ENCODE data around the gene CPEB4. TPM values are rescaled to one million over a fixed set of nuclear protein-coding genes. Genes with fewer than 3 reads are reported as not detected.

CPEB4 gene
- total and polyA plus RNA-seq, 9 of the 15 experiments (the other 6 are each of a cell fraction or from before 2014, with no cell fraction given): 7.4 to 21.3 (median 12.4) TPM

DNA sequence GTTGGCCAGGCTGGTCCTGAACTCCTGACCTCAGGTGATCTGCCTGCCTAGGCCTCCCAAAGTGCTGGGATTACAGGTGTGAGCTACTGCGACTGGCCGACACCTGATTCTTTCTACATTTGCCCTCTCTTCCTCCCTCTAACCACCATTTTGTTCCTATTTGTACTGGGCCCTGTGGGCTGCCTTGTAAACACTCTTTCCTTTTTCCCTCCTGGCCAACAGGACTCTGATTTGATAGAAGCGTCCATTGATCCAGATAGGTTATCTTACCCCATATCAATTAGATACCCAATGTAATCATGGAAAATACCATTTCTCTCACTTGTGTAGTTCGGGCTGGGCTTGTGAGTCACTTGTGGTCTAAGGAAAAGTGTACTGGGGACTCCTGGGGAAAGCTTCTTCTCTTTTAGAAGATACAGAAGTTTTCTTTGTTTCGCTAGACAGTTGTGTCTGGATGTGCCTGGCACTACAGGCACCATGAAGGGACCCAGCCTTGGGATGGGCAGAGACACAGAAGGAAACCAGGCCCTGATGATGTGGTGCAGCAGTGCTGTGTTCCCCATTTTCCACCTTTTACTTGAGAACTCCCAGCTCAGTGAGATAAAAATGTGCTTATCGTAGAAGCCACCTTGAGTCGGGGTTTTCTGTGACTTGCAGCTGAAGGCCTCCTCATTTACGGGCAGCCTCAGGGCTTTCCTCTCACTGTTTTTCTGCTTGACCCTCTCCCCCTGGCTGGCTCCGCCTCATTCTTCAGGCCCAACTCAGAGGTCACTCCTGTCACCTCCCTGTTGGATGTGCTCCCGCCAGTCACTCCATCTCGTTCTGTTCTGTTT, 32.8 kb upstream of the CPEB4 start (continued):
- TF ChIP-seq TCFL5 (CRISPR knock-in tag; conservative IDR thresholded peaks at IDR 0.05) (peak; percentile 50; the same call in 1 of the 2 replicates), CXXC5 (CRISPR knock-in tag; IDR thresholded peaks at IDR 0.05) (peak; percentile 88), ETV5 (CRISPR knock-in tag; IDR thresholded peaks at IDR 0.05; ENCODE audit: low read depth) (no peak), ZFP1 (CRISPR knock-in tag; IDR thresholded peaks at IDR 0.05) (no peak), CTBP1 (IDR thresholded peaks at IDR 0.05; ENCODE audit: borderline replicate concordance) (peak; percentile 94), ASH1L (IDR thresholded peaks at IDR 0.05; ENCODE audit: borderline replicate concordance, low read depth, partially characterized antibody) (no peak), CHCHD3 (CRISPR knock-in tag; IDR thresholded peaks at IDR 0.05) (no peak)
- TF ChIP-seq, protein P1, sequence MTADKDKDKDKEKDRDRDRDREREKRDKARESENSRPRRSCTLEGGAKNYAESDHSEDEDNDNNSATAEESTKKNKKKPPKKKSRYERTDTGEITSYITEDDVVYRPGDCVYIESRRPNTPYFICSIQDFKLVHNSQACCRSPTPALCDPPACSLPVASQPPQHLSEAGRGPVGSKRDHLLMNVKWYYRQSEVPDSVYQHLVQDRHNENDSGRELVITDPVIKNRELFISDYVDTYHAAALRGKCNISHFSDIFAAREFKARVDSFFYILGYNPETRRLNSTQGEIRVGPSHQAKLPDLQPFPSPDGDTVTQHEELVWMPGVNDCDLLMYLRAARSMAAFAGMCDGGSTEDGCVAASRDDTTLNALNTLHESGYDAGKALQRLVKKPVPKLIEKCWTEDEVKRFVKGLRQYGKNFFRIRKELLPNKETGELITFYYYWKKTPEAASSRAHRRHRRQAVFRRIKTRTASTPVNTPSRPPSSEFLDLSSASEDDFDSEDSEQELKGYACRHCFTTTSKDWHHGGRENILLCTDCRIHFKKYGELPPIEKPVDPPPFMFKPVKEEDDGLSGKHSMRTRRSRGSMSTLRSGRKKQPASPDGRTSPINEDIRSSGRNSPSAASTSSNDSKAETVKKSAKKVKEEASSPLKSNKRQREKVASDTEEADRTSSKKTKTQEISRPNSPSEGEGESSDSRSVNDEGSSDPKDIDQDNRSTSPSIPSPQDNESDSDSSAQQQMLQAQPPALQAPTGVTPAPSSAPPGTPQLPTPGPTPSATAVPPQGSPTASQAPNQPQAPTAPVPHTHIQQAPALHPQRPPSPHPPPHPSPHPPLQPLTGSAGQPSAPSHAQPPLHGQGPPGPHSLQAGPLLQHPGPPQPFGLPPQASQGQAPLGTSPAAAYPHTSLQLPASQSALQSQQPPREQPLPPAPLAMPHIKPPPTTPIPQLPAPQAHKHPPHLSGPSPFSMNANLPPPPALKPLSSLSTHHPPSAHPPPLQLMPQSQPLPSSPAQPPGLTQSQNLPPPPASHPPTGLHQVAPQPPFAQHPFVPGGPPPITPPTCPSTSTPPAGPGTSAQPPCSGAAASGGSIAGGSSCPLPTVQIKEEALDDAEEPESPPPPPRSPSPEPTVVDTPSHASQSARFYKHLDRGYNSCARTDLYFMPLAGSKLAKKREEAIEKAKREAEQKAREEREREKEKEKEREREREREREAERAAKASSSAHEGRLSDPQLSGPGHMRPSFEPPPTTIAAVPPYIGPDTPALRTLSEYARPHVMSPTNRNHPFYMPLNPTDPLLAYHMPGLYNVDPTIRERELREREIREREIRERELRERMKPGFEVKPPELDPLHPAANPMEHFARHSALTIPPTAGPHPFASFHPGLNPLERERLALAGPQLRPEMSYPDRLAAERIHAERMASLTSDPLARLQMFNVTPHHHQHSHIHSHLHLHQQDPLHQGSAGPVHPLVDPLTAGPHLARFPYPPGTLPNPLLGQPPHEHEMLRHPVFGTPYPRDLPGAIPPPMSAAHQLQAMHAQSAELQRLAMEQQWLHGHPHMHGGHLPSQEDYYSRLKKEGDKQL (CRISPR knock-in tag; IDR thresholded peaks at IDR 0.05; ENCODE audit: borderline replicate concordance): no peak
- TF ChIP-seq, protein P2, sequence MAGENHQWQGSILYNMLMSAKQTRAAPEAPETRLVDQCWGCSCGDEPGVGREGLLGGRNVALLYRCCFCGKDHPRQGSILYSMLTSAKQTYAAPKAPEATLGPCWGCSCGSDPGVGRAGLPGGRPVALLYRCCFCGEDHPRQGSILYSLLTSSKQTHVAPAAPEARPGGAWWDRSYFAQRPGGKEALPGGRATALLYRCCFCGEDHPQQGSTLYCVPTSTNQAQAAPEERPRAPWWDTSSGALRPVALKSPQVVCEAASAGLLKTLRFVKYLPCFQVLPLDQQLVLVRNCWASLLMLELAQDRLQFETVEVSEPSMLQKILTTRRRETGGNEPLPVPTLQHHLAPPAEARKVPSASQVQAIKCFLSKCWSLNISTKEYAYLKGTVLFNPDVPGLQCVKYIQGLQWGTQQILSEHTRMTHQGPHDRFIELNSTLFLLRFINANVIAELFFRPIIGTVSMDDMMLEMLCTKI (IDR thresholded peaks at IDR 0.05; ENCODE audit: partially characterized antibody): no peak
- TF ChIP-seq, protein P3, sequence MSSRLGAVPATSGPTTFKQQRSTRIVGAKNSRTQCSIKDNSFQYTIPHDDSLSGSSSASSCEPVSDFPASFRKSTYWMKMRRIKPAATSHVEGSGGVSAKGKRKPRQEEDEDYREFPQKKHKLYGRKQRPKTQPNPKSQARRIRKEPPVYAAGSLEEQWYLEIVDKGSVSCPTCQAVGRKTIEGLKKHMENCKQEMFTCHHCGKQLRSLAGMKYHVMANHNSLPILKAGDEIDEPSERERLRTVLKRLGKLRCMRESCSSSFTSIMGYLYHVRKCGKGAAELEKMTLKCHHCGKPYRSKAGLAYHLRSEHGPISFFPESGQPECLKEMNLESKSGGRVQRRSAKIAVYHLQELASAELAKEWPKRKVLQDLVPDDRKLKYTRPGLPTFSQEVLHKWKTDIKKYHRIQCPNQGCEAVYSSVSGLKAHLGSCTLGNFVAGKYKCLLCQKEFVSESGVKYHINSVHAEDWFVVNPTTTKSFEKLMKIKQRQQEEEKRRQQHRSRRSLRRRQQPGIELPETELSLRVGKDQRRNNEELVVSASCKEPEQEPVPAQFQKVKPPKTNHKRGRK (tag; IDR thresholded peaks at IDR 0.05): peak; percentile 77; the same call in 1 of the 2 replicates
- TF ChIP-seq, protein P4, sequence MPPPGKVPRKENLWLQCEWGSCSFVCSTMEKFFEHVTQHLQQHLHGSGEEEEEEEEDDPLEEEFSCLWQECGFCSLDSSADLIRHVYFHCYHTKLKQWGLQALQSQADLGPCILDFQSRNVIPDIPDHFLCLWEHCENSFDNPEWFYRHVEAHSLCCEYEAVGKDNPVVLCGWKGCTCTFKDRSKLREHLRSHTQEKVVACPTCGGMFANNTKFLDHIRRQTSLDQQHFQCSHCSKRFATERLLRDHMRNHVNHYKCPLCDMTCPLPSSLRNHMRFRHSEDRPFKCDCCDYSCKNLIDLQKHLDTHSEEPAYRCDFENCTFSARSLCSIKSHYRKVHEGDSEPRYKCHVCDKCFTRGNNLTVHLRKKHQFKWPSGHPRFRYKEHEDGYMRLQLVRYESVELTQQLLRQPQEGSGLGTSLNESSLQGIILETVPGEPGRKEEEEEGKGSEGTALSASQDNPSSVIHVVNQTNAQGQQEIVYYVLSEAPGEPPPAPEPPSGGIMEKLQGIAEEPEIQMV (tag; conservative IDR thresholded peaks at IDR 0.05; ENCODE audit: low read depth): no peak
- TF ChIP-seq, protein P5, sequence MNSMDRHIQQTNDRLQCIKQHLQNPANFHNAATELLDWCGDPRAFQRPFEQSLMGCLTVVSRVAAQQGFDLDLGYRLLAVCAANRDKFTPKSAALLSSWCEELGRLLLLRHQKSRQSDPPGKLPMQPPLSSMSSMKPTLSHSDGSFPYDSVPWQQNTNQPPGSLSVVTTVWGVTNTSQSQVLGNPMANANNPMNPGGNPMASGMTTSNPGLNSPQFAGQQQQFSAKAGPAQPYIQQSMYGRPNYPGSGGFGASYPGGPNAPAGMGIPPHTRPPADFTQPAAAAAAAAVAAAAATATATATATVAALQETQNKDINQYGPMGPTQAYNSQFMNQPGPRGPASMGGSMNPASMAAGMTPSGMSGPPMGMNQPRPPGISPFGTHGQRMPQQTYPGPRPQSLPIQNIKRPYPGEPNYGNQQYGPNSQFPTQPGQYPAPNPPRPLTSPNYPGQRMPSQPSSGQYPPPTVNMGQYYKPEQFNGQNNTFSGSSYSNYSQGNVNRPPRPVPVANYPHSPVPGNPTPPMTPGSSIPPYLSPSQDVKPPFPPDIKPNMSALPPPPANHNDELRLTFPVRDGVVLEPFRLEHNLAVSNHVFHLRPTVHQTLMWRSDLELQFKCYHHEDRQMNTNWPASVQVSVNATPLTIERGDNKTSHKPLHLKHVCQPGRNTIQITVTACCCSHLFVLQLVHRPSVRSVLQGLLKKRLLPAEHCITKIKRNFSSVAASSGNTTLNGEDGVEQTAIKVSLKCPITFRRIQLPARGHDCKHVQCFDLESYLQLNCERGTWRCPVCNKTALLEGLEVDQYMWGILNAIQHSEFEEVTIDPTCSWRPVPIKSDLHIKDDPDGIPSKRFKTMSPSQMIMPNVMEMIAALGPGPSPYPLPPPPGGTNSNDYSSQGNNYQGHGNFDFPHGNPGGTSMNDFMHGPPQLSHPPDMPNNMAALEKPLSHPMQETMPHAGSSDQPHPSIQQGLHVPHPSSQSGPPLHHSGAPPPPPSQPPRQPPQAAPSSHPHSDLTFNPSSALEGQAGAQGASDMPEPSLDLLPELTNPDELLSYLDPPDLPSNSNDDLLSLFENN (IDR thresholded peaks at IDR 0.05; ENCODE audit: low read depth in 2 of 2, low read length in 2 of 2): peak in 1 of 2 experiments; percentile 92; a peak in 2 of 4 replicates
